CD14-positive monocyte (primary cell): ENCODE results near the gene ELOVL6. TPM values are rescaled to one million over a fixed set of nuclear protein-coding genes. Genes with fewer than 3 reads are reported as not detected.
A peak's percentile ranks its signal among the peaks of the same experiment; 100 is the strongest.

ENCODE experiments used
- DNase-seq, 3 donors: peaks; one replicate each; pipeline ENCODE4 v3.0.0-alpha.2; 2011 to 2022
- H2AFZ ChIP-seq: 2 replicates; pipeline ENCODE4 v1.6.0; 2012; ENCODE audit warnings: mild to moderate bottlenecking, low read depth, low read length, inconsistent platforms; ENCODE audit not compliant: insufficient read depth, poor library complexity, severe bottlenecking
- H3K27ac ChIP-seq, 2 donors: 1 replicate in 1 of 2; 2 replicates in 1 of 2; pipeline ENCODE4 v1.5.1; 2012 to 2013; ENCODE audit warnings: low read length in 2 of 2, control low read depth in 1 of 2, inconsistent platforms in 1 of 2, low read depth in 1 of 2, mild to moderate bottlenecking in 1 of 2
- H3K27me3 ChIP-seq, 2 donors: one replicate each; pipeline versions ENCODE4 v1.6.0 to v1.6.1; 2011 to 2013; ENCODE audit warnings: low read length in 2 of 2; ENCODE audit not compliant: control insufficient read depth in 2 of 2, insufficient read depth in 2 of 2
- H3K36me3 ChIP-seq, 2 donors: replicated peaks in 1 of 2; 1 replicate in 1 of 2; 2 replicates in 1 of 2; pipeline versions ENCODE4 v1.5.1 to v1.6.1; 2012 to 2013; ENCODE audit warnings: low read length in 2 of 2, control low read depth in 1 of 2, inconsistent platforms in 1 of 2, mild to moderate bottlenecking in 1 of 2; ENCODE audit not compliant: insufficient read depth in 2 of 2, control insufficient read depth in 1 of 2
- H3K4me1 ChIP-seq, 2 donors: 1 replicate in 1 of 2; 2 replicates in 1 of 2; pipeline versions ENCODE4 v1.5.1 to v1.6.1; 2012 to 2013; ENCODE audit warnings: low read length in 2 of 2, control low read depth in 1 of 2, inconsistent platforms in 1 of 2, mild to moderate bottlenecking in 1 of 2, moderate library complexity in 1 of 2; ENCODE audit not compliant: insufficient read depth in 2 of 2, control insufficient read depth in 1 of 2
- H3K4me2 ChIP-seq: replicated peaks from 2 replicates; pipeline ENCODE3; 2012; ENCODE audit warnings: low read length, moderate library complexity, mild to moderate bottlenecking; ENCODE audit not compliant: poor library complexity, severe bottlenecking; ENCODE audit errors: extremely low read depth
- H3K4me3 ChIP-seq, 3 experiments: fragments of 200-600 bp in 1 of 3; sonication (generic) in 1 of 3; replicated peaks in 1 of 3; 1 replicate in 2 of 3; 2 replicates in 1 of 3; pipeline ENCODE4 v1.5.1; 2011 to 2013; ENCODE audit warnings: low read length in 3 of 3, mild to moderate bottlenecking in 3 of 3, control low read depth in 2 of 3, low read depth in 2 of 3, inconsistent platforms in 1 of 3, moderate library complexity in 1 of 3
- H3K79me2 ChIP-seq: 2 replicates; pipeline ENCODE4 v1.6.0; 2012; ENCODE audit warnings: mild to moderate bottlenecking, control low read depth, inconsistent platforms, low read length, moderate library complexity; ENCODE audit not compliant: insufficient read depth
- H3K9ac ChIP-seq: 2 replicates; pipeline ENCODE4 v1.6.0; 2017; ENCODE audit warnings: low read length, mild to moderate bottlenecking; ENCODE audit not compliant: insufficient read depth, poor library complexity, severe bottlenecking
- H3K9me3 ChIP-seq, 2 donors: replicated peaks in 1 of 2; 1 replicate in 1 of 2; 2 replicates in 1 of 2; pipeline versions ENCODE4 v1.5.1 to v1.6.1; 2012 to 2013; ENCODE audit warnings: low read length in 2 of 2, control low read depth in 1 of 2; ENCODE audit not compliant: control insufficient read depth in 1 of 2, insufficient read depth in 1 of 2
- H4K20me1 ChIP-seq: 2 replicates; pipeline ENCODE4 v1.6.0; 2012; ENCODE audit warnings: mild to moderate bottlenecking, low read length, control low read depth, moderate library complexity; ENCODE audit not compliant: insufficient read depth
- H3K27ac Mint-ChIP-seq, 7 donors: one replicate each; pipeline ENCODE4 v1.8.0; 2020; ENCODE audit warnings: mild to moderate bottlenecking in 7 of 7, mixed read lengths in 7 of 7, moderate library complexity in 6 of 7, inconsistent platforms in 2 of 7
- H3K27me3 Mint-ChIP-seq, 3 donors: one replicate each; pipeline ENCODE4 v1.8.0; 2021 to 2022; ENCODE audit warnings: low read depth in 3 of 3, mild to moderate bottlenecking in 3 of 3, mixed read lengths in 3 of 3, moderate library complexity in 3 of 3, inconsistent platforms in 1 of 3
- H3K36me3 Mint-ChIP-seq, 2 donors: one replicate each; pipeline ENCODE4 v1.8.0; 2020; ENCODE audit warnings: mixed read lengths in 2 of 2, inconsistent platforms in 1 of 2, mild to moderate bottlenecking in 1 of 2
- H3K4me1 Mint-ChIP-seq: one replicate; pipeline ENCODE4 v1.8.0; 2020; ENCODE audit warnings: mild to moderate bottlenecking, mixed read lengths
- H3K4me3 Mint-ChIP-seq, 2 donors: one replicate each; pipeline ENCODE4 v1.8.0; 2020; ENCODE audit warnings: mild to moderate bottlenecking in 2 of 2, mixed read lengths in 2 of 2, moderate library complexity in 1 of 2
- H3K9me3 Mint-ChIP-seq, 7 donors: one replicate each; pipeline ENCODE4 v1.8.0; 2020 to 2022; ENCODE audit warnings: mixed read lengths in 7 of 7, mild to moderate bottlenecking in 6 of 7, moderate library complexity in 6 of 7, inconsistent platforms in 2 of 7
- CTCF ChIP-seq: fragments of 200-600 bp; IDR thresholded peaks from one replicate; pipeline ENCODE4 v1.8.0; 2022; ENCODE audit warnings: antibody characterized with exemption, mild to moderate bottlenecking
- WGBS: methylation state at CpG from one replicate; pipeline ENCODE4 v1.1.5; 2013; ENCODE audit warnings: missing lambda C conversion rate; ENCODE audit not compliant: insufficient coverage; 5-methylcytosine and 5-hydroxymethylcytosine counted together
- intact Hi-C, 2 donors: fragments of 100-400 bp; cut with micrococcal nuclease; formaldehyde crosslinking; loops; one replicate each; pipeline versions ENCODE4 v1.15.0 to v1.15.1; 2023
- polyA plus RNA-seq, 3 donors: library from polyadenylated mRNA; depleted of rRNA in 1 of 3; unstranded in 2 of 3; stranded (reverse) in 1 of 3; fragments of 300-500 nt in 2 of 3; fragments of >200 nt in 1 of 3; fragmentation: Illumina TruSeq in 2 of 3; gene quantifications; 1 replicate in 2 of 3; 2 replicates in 1 of 3; pipeline ENCODE4 v1.2.3, GENCODE V29; 2012 to 2021

Gene ELOVL6
- polyA plus RNA-seq, 3 donors = 0.11 to 0.19 TPM; not detected in 1

DNA sequence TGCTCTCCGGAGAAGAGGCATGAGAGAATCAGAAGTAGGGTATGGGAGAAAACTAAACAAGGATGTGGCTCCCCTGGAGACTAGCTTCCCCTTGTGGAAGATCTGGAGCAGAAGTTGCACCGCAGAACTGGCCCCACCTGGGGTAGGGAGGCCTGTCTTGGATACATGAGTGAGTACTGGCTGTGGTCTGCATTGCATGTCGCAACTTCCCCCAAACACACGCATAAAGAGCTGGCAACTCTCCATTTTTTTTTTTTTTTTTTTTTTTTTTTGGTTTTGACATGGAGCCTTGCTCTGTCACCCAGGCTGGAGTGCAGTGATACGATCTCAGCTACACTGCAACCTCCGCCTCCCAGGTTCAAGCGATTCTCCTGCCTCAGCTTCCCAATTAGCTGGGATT, 165.8 kb downstream of the ELOVL6 start:
- Mint-ChIP-seq H3K9me3 (peaks cover 3 to 16% (median 7%) of the 10 kb centered on the region in 7 donors), H3K27me3 (peaks cover 61 to 78% (median 74%) of the 10 kb centered on the region in 3 donors), H3K36me3 (peaks cover 0 to 12% of the 10 kb centered on the region in 2 donors), H3K4me3 (peak overlapping the region in 1 of 2 donors; percentile 68), H3K27ac (peak overlapping the region in 5 of 7 donors; percentile 36 to 78 (median 73)), H3K4me1 (peaks cover 43% of the 10 kb centered on the region)
- no peaks in the 10 kb centered on the region for H3K79me2 ChIP-seq
- TF ChIP-seq CTCF = no peak
- WGBS = 0% methylated on average over 1 of the region's 7 CpGs
- peaks cover 36 to 37% of the 10 kb centered on the region in 2 donors for H3K4me1 ChIP-seq
- no peak overlapping the region for H3K9ac ChIP-seq
- no peak overlapping the region for H3K27ac ChIP-seq
- H2AFZ ChIP-seq = no peak overlapping the region
- no peaks in the 10 kb centered on the region for H3K36me3 ChIP-seq
- H3K27me3 ChIP-seq = peaks cover 74 to 75% of the 10 kb centered on the region in 2 donors
- H4K20me1 ChIP-seq = no peaks in the 10 kb centered on the region
- H3K9me3 ChIP-seq = peaks cover 3 to 20% of the 10 kb centered on the region in 2 donors
- H3K4me2 ChIP-seq = peak overlapping the region; percentile 60
- DNase-seq = peak; percentile 70 to 92 (median 83)
- intact Hi-C loops = no loop called here
- peak overlapping the region in 1 of 3 experiments; percentile 45 for H3K4me3 ChIP-seq

- no peaks in the 10 kb centered on the region for H4K20me1 ChIP-seq
- H3K4me1 ChIP-seq = no peaks in the 10 kb centered on the region
- peaks cover 81 to 87% of the 10 kb centered on the region in 2 donors for H3K27me3 ChIP-seq
- no peaks in the 10 kb centered on the region for H3K36me3 ChIP-seq
- H3K36me3 Mint-ChIP-seq = peaks cover 0 to 4% of the 10 kb centered on the region in 2 donors
- no peak overlapping the region for H3K9ac ChIP-seq
- DNase-seq = no peak
- H3K4me3 ChIP-seq = no peak overlapping the region
- WGBS = no CpG with 5 or more reads among the region's 3 CpGs
- no peak overlapping the region for H3K27ac ChIP-seq
- H3K9me3 ChIP-seq = peaks cover 0 to 4% of the 10 kb centered on the region in 2 donors
- peaks cover 3% of the 10 kb centered on the region for H3K4me1 Mint-ChIP-seq
- intact Hi-C loops = no loop called here
- no peaks in the 10 kb centered on the region for H3K79me2 ChIP-seq
- H3K4me2 ChIP-seq = no peak overlapping the region
- H3K27ac Mint-ChIP-seq = no peak overlapping the region
- H3K27me3 Mint-ChIP-seq = peaks cover 64 to 85% (median 67%) of the 10 kb centered on the region in 3 donors
- TF ChIP-seq CTCF = no peak
- peak overlapping the region in 1 of 2 donors; percentile 39 for H3K4me3 Mint-ChIP-seq
- H3K9me3 Mint-ChIP-seq = peaks cover 0 to 4% (median 2%) of the 10 kb centered on the region in 7 donors
- H2AFZ ChIP-seq = no peak overlapping the region
Measured at GRCh38 chr4:110025718-110026117, 172.7 kb downstream of the ELOVL6 start.
